OCI-LY1 (cell line): ENCODE measurements around the gene COL9A3.

Experiments used
- EZH2 ChIP-seq: fragments of 200-600 bp; sonication (generic), shearing (Covaris generic); IDR thresholded peaks from 2 replicates; pipeline ENCODE4 v1.8.0; 2017; ENCODE audit warnings: borderline replicate concordance, mixed run types, mild to moderate bottlenecking, antibody characterized with exemption, low read length, moderate library complexity, mixed read lengths
- TF ChIP-seq, protein P1 (sequence below): fragments of 200-600 bp; sonication (generic), shearing (Covaris generic); IDR thresholded peaks from 2 replicates; pipeline ENCODE4 v1.5.1; 2017; ENCODE audit warnings: mild to moderate bottlenecking, antibody characterized with exemption, low read length, moderate library complexity, mixed read lengths

DNA sequence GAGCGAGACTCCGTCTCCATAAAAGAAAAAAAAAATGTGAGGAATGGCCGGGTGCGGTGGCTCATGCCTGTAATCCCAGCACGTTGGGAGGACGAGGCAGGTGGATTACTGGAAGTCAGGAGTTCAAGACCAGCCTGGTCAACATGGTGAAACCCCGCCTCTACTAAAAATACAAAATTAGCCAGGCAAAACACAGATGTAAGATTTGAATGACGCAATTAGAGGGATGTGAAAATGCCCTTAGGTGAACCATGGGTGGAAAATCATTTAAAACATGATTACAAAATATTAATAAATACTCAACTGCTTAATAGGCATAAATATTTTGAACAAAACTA, 20.9 kb downstream of the COL9A3 start:
- TF ChIP-seq, protein P1, sequence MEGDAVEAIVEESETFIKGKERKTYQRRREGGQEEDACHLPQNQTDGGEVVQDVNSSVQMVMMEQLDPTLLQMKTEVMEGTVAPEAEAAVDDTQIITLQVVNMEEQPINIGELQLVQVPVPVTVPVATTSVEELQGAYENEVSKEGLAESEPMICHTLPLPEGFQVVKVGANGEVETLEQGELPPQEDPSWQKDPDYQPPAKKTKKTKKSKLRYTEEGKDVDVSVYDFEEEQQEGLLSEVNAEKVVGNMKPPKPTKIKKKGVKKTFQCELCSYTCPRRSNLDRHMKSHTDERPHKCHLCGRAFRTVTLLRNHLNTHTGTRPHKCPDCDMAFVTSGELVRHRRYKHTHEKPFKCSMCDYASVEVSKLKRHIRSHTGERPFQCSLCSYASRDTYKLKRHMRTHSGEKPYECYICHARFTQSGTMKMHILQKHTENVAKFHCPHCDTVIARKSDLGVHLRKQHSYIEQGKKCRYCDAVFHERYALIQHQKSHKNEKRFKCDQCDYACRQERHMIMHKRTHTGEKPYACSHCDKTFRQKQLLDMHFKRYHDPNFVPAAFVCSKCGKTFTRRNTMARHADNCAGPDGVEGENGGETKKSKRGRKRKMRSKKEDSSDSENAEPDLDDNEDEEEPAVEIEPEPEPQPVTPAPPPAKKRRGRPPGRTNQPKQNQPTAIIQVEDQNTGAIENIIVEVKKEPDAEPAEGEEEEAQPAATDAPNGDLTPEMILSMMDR: no peak
- TF ChIP-seq EZH2: no peak
